ENCODE data around the gene PXN. TPM values are rescaled to one million over a fixed set of nuclear protein-coding genes. Genes with fewer than 3 reads are reported as not detected.

The PXN gene
- total and polyA plus RNA-seq, 2 of the 13 experiments (the other 11 are each of a cell fraction or from before 2014, with no cell fraction given) = 13.6 to 14.2 TPM

DNA sequence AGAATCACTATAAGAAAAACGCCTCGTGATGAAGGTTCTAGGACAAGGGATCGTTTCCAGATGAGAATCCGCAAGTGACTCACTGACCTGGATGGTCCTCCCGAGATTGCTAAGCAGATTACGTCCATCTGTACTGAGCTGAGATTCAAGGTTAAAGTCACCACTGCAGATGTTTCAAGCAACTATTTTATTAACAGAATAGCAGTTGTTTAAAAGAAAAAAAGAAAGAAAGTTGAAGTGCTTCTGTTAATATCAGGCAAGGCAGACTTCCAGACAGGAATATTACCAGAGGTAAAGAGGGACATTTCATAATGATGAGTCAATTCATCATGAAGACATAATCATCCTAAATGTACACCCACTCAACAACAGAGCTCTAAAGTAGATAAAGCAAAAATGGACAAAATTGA is 17.9 kb downstream of the PXN start:
- DNase-seq (ENCODE audit: low spot score) (no peak), FAIRE-seq (no peak), ATAC-seq (no peak)
- H3K27ac ChIP-seq (ENCODE audit: extremely low read length, insufficient read depth, low read length) = no peak overlapping the region
- WGBS (ENCODE audit: low lambda C conversion rate) = 93% methylated on average over 6 of the region's 6 CpGs
- H3K9ac ChIP-seq (ENCODE audit: insufficient read depth, low read depth, low read length) = no peak overlapping the region
- in situ Hi-C loops (cut with HindIII; ENCODE audit: extremely low pct_ligation_motif_present, low pct_unique_long_range_greater_than_20kb) = no loop called here
- H3K4me1 ChIP-seq (ENCODE audit: insufficient read depth, low read length) = peaks cover 37% of the 10 kb centered on the region
- CTCF ChIA-PET (ENCODE audit: low intra/inter-chr PET ratio, low total read pairs) = no interaction called here
- BruUV-seq (replicated peaks) = no TSS peak
- 0 out of 5 replicates have a peak, but pooled peaks cover 0 to 2% of the 10 kb centered on the region in 2 experiments for H3K36me3 ChIP-seq (replicated peaks in 1 of 2; ENCODE audit: control insufficient read depth in 1 of 2, insufficient read depth in 2 of 2, low read length in 2 of 2)
- no peak overlapping the region for H3K4me2 ChIP-seq (ENCODE audit: low read depth, low read length)
- no peak overlapping the region for H3K4me3 ChIP-seq (replicated peaks in 1 of 3; ENCODE audit: insufficient read depth in 1 of 3, low read depth in 2 of 3, low read length in 3 of 3)
- peaks cover 36% of the 10 kb centered on the region for H3K79me2 ChIP-seq (ENCODE audit: insufficient read depth, low read length)
- intact Hi-C loops (cut with micrococcal nuclease; ENCODE audit: unreplicated experiment) = no loop called here
- no peak for TF ChIP-seq ZBTB7B (CRISPR knock-in tag; IDR thresholded peaks at IDR 0.05)
- no peak for TF ChIP-seq MBNL3 (CRISPR knock-in tag; conservative IDR thresholded peaks at IDR 0.05)
- TF ChIP-seq, protein P1, sequence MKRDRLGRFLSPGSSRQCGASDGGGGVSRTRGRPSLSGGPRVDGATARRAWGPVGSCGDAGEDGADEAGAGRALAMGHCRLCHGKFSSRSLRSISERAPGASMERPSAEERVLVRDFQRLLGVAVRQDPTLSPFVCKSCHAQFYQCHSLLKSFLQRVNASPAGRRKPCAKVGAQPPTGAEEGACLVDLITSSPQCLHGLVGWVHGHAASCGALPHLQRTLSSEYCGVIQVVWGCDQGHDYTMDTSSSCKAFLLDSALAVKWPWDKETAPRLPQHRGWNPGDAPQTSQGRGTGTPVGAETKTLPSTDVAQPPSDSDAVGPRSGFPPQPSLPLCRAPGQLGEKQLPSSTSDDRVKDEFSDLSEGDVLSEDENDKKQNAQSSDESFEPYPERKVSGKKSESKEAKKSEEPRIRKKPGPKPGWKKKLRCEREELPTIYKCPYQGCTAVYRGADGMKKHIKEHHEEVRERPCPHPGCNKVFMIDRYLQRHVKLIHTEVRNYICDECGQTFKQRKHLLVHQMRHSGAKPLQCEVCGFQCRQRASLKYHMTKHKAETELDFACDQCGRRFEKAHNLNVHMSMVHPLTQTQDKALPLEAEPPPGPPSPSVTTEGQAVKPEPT (CRISPR knock-in tag; IDR thresholded peaks at IDR 0.05; ENCODE audit: low read depth) = no peak
- no peak for TF ChIP-seq NR2C2 (CRISPR knock-in tag; IDR thresholded peaks at IDR 0.05; ENCODE audit: borderline replicate concordance)
- TF ChIP-seq ZNF788 (CRISPR knock-in tag; IDR thresholded peaks at IDR 0.05; ENCODE audit: borderline replicate concordance) = no peak
- no peak for TF ChIP-seq JUND (CRISPR knock-in tag; IDR thresholded peaks at IDR 0.05)
- TF ChIP-seq ZKSCAN5 (CRISPR knock-in tag; IDR thresholded peaks at IDR 0.05) = no peak
- no peak for TF ChIP-seq ZFY (CRISPR knock-in tag; IDR thresholded peaks at IDR 0.05)
- TF ChIP-seq MAFK (conservative IDR thresholded peaks at IDR 0.05 in 1 of 2, IDR thresholded peaks at IDR 0.05 in 1 of 2; ENCODE audit: low read length in 2 of 2) = no peak
- TF ChIP-seq HNRNPL (IDR thresholded peaks at IDR 0.05; ENCODE audit: low read depth, low read length) = no peak
- no peak for TF ChIP-seq TCF12 (IDR thresholded peaks at IDR 0.05)
- no peak for TF ChIP-seq TCF12 (CRISPR knock-in tag; IDR thresholded peaks at IDR 0.05)
- no peak for TF ChIP-seq FOXC1 (CRISPR knock-in tag; IDR thresholded peaks at IDR 0.05; ENCODE audit: borderline replicate concordance)
- TF ChIP-seq JUN (CRISPR knock-in tag; IDR thresholded peaks at IDR 0.05) = no peak
- no peak for TF ChIP-seq SP5 (CRISPR knock-in tag; IDR thresholded peaks at IDR 0.05; ENCODE audit: borderline replicate concordance, low read depth)
- TF ChIP-seq MEIS2 (CRISPR knock-in tag; IDR thresholded peaks at IDR 0.05) = no peak
- H4K20me1 ChIP-seq (ENCODE audit: insufficient read depth, low read length) = peaks cover 2% of the 10 kb centered on the region; the same call in 1 of the 2 replicates
- H3K27me3 ChIP-seq (ENCODE audit: control insufficient read depth in 1 of 2, insufficient read depth in 2 of 2, low read length in 2 of 2) = no peaks in the 10 kb centered on the region
- POLR2A ChIA-PET = interaction anchor here (0.7 to 1.5 kb wide), 4 partner anchors 13 to 47 kb away, joined by 3 to 5 read pairs (median 4); partner anchors contain the start of genes RNU4-2 and RPLP0
- no peak overlapping the region for H2AFZ ChIP-seq (ENCODE audit: low read length)
- H3K9me3 ChIP-seq (ENCODE audit: low read length) = no peaks in the 10 kb centered on the region

Data from HepG2 (cell line).